ENCODE data around the gene CD300A.

- TF ChIP-seq CTCF (IDR thresholded peaks at IDR 0.05; ENCODE audit: insufficient read depth, low read length) = no peak
- no peak for TF ChIP-seq POLR2AphosphoS5 (IDR thresholded peaks at IDR 0.05; ENCODE audit: low read depth)
Measured at GRCh38 chr17:74525781-74526288, 59.4 kb downstream of the CD300A start.
